NCI-H748 (cell line): ENCODE measurements around the gene TDRD7.

Experiments
- DNase-seq: peaks from one replicate; lab custom pipeline; 2025; ENCODE audit not compliant: unreplicated experiment; lab: John Stamatoyannopoulos, UW

TDRD7 gene, protein sequence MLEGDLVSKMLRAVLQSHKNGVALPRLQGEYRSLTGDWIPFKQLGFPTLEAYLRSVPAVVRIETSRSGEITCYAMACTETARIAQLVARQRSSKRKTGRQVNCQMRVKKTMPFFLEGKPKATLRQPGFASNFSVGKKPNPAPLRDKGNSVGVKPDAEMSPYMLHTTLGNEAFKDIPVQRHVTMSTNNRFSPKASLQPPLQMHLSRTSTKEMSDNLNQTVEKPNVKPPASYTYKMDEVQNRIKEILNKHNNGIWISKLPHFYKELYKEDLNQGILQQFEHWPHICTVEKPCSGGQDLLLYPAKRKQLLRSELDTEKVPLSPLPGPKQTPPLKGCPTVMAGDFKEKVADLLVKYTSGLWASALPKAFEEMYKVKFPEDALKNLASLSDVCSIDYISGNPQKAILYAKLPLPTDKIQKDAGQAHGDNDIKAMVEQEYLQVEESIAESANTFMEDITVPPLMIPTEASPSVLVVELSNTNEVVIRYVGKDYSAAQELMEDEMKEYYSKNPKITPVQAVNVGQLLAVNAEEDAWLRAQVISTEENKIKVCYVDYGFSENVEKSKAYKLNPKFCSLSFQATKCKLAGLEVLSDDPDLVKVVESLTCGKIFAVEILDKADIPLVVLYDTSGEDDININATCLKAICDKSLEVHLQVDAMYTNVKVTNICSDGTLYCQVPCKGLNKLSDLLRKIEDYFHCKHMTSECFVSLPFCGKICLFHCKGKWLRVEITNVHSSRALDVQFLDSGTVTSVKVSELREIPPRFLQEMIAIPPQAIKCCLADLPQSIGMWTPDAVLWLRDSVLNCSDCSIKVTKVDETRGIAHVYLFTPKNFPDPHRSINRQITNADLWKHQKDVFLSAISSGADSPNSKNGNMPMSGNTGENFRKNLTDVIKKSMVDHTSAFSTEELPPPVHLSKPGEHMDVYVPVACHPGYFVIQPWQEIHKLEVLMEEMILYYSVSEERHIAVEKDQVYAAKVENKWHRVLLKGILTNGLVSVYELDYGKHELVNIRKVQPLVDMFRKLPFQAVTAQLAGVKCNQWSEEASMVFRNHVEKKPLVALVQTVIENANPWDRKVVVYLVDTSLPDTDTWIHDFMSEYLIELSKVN

GRCh38 chr9:97411789-97412625, at the start of gene TDRD7:
Gene TDRD7, plus strand, starts transcription at chr9:97412096. Its CDS starts 16,370 bp downstream, at chr9:97428466.
- peak; percentile 79 for DNase-seq

DNA sequence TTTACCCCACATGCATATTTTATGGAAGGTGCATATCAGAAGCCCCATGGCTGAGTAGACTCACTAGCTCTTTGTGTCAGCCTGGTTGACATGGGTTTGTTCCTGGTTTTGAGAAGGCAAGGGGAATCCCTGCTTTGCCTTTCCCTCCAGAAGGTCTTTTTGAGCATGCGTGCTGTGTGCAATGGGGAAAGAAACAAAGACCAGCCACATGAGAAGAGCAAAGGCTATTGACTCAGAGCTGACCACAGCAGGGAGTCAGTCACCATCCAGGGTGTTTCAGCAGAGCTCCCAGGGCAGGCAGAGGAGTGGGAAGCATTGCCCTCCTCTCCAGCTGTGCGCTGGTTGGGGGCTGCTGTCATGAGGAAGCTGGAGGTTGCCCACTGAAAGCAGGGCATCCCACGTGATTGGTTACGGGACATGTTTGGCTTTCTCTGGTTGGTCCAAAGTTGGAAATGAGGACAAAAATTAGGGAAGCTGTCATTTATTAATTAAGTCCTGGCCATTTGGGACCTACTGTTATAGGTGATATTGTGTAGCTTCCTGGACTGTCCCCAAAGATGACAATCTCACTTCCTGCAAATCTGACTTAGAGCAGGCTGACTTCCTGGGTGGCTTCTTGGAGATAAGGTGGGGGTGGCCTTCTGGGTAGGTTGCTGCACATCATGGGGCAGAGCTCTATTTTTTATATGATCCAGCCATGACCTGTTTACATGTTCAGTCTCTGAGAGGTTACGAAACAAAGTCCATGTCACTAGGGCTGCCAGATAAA, 48.9 kb upstream of the TDRD7 start:
- DNase-seq, result no peak

- DNase-seq, result no peak
Measured at GRCh38 chr9:97363661-97364299, 48.1 kb upstream of the TDRD7 start.

- peak; percentile 85 for DNase-seq
Measured at GRCh38 chr9:97364769-97365490, 47.0 kb upstream of the TDRD7 start.

GRCh38 chr9:97365634-97366033, 46.3 kb upstream of the TDRD7 start:
- no peak for DNase-seq

DNA sequence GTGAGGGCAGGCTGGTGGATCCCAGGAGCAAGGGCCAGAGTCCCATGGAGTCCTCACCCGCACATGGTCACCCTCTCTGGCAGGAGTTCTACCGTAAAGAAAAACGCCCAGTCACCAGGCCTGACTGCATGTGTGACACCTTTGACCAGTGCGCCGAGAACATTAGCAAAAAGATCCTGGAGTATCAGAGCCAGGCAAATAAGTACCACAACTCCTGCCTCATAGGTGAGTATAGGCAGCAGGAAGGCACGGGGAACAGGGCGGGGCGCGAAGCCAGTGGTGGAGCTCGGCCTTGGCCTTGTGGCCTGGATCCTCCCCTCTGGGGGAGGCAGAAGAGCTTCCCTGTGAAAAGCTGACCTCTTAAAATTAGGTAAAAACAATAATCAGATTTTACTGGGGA, 45.4 kb upstream of the TDRD7 start:
- no peak for DNase-seq

DNA sequence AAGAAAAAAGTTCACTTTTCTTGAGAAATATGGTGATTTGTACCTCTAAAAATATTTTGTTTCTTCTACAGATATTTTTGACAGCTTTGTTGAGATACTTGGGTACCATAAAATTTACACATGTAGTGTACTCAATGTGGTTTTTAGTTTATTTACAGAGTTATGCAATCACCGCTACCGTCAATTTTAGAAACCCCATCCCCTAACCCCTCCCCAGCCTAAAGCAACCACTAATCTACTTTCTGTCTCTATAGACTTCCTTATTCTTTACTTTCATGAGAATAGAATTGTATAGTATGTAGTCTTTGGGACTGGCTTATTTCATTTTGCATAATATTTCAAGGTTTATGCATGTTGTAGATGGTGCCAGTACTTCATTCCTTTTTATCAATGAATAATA, 45.0 kb upstream of the TDRD7 start:
- no peak for DNase-seq

GRCh38 chr9:97367729-97368128, 44.2 kb upstream of the TDRD7 start:
- no peak for DNase-seq

GRCh38 chr9:97368964-97369363, 42.9 kb upstream of the TDRD7 start:
- no peak for DNase-seq

DNA sequence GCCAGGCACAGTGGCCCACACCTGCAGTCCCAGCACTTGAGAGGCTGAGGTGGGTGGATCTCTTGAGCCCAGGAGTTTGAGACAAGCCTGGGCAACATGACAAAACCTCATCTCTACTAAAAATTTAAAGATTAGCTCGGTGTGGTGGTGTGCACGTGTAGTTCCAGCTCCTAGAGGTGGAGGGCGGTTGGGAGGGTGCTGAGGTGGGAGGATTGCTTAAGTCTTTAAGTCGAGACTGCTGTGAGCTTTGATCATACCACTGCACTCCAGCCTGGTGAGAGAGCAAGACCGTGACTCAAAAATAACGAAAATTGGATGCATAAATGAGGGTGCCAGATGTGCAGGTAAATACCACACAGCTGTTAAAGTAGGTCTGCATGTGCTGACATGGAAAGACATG, 39.3 kb upstream of the TDRD7 start:
- no peak for DNase-seq

DNA sequence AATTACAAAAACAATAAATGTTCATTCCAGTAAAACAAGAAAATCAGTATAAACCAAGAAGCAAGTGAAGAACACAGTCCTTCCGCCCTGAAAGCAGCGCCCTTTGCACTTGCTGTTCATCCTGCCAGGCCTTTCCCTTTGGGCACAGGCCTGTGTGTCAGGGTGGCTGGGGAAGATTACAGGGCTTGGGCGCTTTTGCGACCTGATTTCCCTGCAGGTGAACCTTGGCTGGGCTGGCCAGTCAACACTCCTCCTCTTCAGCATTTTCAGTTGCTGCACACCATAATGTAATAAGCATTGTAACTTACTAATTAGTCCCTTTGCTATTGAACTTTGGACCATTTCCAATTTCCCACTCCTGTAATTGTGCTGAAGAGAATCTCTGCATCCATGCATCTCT, 38.6 kb upstream of the TDRD7 start:
- peak; percentile 66 for DNase-seq

- DNase-seq, result no peak
Measured at GRCh38 chr9:97374811-97375210, 37.1 kb upstream of the TDRD7 start.

DNA sequence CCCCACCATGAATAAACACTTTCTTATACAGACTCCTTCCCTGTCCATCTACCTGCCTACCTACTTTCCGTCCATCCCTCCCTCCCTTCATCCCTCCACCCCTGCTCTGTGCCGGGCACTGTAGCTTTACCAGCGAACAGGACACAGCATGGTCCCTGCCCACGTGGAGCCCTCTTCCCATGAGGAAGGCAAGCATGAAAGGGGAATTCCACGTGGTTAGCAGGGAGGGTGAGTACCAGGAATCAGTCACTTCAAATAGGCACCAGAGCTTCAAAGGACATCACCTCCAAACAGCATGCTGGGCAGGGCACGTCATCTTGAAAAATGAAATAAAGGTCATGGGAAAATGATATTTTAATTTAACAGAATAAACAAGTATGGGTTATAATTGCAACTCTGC, 35.0 kb upstream of the TDRD7 start:
- DNase-seq, result no peak

DNA sequence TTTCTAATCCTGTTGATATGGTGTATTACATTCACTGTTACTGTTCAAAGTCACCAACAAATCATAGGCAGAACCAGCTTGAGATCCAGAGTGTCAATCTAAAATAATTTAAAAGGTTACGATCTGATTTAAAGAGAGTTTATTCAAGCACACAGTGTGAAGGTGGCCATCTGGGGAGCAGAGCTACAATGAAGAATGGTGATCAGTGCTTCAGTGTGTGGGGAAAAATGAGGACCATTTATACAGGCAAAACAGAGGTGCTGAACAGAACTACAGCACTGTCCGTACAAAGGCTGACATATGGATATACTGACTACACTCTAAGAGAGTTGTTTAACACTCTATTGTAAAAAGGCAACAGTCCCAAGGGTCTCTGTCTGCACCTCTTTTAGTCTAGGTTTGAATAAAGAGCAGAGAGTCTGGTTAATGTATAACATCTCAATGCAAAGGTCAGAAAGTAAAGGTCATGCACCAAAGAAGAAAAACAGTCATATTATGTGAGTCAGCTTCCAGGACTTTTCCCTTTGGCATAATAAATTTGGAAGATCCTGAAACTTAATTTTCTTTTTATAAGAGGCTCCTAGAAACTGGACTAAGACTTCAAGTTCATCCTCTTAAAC, 29.7 kb upstream of the TDRD7 start:
- no peak for DNase-seq

- no peak for DNase-seq
Measured at GRCh38 chr9:97384406-97385262, 27.3 kb upstream of the TDRD7 start.

DNA sequence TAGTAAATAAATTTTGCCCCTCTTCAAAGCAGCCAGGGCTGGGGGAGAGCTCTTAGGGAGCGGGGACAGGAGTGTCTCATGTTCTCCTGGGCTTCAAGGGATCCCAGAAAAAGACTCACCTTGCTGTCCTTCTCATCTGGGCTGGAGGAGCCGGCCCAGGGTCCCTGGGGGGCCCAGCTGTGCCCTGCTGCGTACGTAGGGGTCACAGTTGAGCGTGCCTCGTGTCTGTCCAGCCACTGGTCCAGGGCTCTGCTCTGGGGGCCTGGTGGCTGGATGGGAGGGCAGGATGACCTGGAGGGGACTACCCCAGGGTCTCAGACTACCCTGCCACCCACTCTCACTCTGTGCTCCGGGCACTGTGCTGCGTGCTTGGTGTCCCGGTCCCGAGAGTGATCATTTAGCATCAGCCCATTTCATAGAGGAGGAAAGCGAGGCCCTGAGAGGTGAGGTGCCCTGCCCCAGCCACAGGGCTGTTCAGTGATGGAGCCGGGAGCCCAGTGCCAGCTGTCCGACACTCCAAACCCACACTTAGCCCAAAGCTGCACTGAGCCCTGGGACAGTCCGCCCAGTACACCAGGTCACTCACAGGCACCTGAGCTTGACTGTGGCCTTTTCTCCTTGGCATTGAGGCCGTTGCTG, 26.2 kb upstream of the TDRD7 start:
- DNase-seq, result no peak

- no peak for DNase-seq
Measured at GRCh38 chr9:97386265-97386633, 25.6 kb upstream of the TDRD7 start.
